Measurements from ENCODE around the gene IGSF6. TPM values are rescaled to one million over a fixed set of nuclear protein-coding genes. Genes with fewer than 3 reads are reported as not detected.

The IGSF6 gene
- total and polyA plus RNA-seq, 2 of the 4 experiments (the other 2 are of a cell fraction): not detected

DNA sequence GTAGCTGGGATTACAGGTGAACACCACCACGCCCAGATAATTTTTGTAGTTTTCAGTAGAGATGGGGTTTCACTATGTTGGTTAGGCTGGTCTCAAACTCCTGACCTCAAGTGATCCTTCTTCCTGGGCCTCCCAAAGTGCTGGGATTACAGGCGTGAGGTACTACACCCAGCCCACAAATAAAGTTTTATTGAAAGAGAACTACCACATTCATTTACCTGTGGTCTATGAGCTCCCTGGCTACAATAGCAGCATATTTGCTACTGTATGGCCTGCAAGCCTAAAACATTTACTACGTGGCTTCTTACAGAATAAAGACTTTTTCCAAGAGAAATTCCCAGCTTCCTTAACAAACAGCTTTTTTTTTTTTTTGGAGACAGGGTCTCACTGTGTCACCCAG lies 49.6 kb downstream of the IGSF6 start:
- intact Hi-C loops (cut with micrococcal nuclease) (no loop called here), in situ Hi-C loops (cut with MboI; ENCODE audit: low sequenced_read_pairs) (no loop called here)
- no peak for ATAC-seq (ENCODE audit: low read depth)

More for the DNA sequence above, 49.6 kb downstream of the IGSF6 start:
- Histone ChIP-seq H3K27ac (ENCODE audit: insufficient read depth, low read length) (no peak overlapping the region), H2AK5ac (ENCODE audit: low read depth, low read length) (no peak overlapping the region), H3K9me3 (ENCODE audit: control insufficient read depth, insufficient read depth, low read length) (no peaks in the 10 kb centered on the region), H2BK20ac (ENCODE audit: low read depth, low read length) (no peak overlapping the region), H3K79me1 (ENCODE audit: low read depth in 1 of 2, low read length in 2 of 2) (peaks cover 15 to 57% of the 10 kb centered on the region in 2 experiments; a peak in 3 of 4 replicates), H3K23ac (ENCODE audit: low read depth, low read length) (no peak overlapping the region), H3K27me3 (ENCODE audit: control insufficient read depth, insufficient read depth, low read length) (no peaks in the 10 kb centered on the region), H4K91ac (ENCODE audit: insufficient read depth, low read depth, low read length) (no peak overlapping the region), H2AK9ac (replicated peaks; ENCODE audit: low read depth, low read length, poor library complexity) (no peak overlapping the region), H4K8ac (ENCODE audit: low read depth in 2 of 2, low read length in 2 of 2) (no peak overlapping the region), H4K5ac (ENCODE audit: low read depth, low read length) (no peak overlapping the region), H3K14ac (replicated peaks; ENCODE audit: low read depth, low read length) (no peak overlapping the region), H3K4me1 (ENCODE audit: control insufficient read depth, insufficient read depth, low read length) (no peaks in the 10 kb centered on the region; the same call in 1 of the 2 replicates), H2BK5ac (ENCODE audit: low read depth, low read length, poor library complexity, severe bottlenecking) (no peak overlapping the region), H3K18ac (ENCODE audit: low read depth, low read length) (no peak overlapping the region), H2AFZ (replicated peaks; ENCODE audit: low read length, poor library complexity) (no peak overlapping the region), H3K4me2 (ENCODE audit: low read depth, low read length) (no peak overlapping the region), H2BK15ac (ENCODE audit: low read depth, low read length) (no peak overlapping the region), H3K36me3 (ENCODE audit: control insufficient read depth, insufficient read depth, low read length) (no peaks in the 10 kb centered on the region), H2BK120ac (ENCODE audit: low read depth, low read length) (no peak overlapping the region), H4K20me1 (ENCODE audit: insufficient read depth, low read length) (peaks cover 48% of the 10 kb centered on the region), H3K56ac (ENCODE audit: extremely low read depth, insufficient read depth, low read length) (no peak overlapping the region), H3K9ac (ENCODE audit: low read depth, low read length) (no peak overlapping the region), H3K4ac (ENCODE audit: low read depth, low read length) (no peak overlapping the region), H3K4me3 (ENCODE audit: insufficient read depth, low read depth, low read length) (no peak overlapping the region), H3K9me1 (ENCODE audit: insufficient read depth, low read length) (peaks cover 2% of the 10 kb centered on the region; the same call in 1 of the 2 replicates)
- POLR2A ChIA-PET (ENCODE audit: unreplicated experiment): interaction anchor here (0.7 kb wide), 1 partner anchor 18 kb away, joined by 9 read pairs; no protein-coding TSS in a partner anchor
- BruUV-seq (replicated peaks): no TSS peak
- dilution Hi-C loops (cut with HindIII; ENCODE audit: low sequenced_read_pairs, unreplicated experiment): no loop called here
- TF ChIP-seq POLR2A (IDR thresholded peaks at IDR 0.05; ENCODE audit: low read depth, low read length) (no peak), CHD1 (IDR thresholded peaks at IDR 0.05; ENCODE audit: low read depth, low read length) (no peak), MXI1 (IDR thresholded peaks at IDR 0.05; ENCODE audit: borderline replicate concordance, low read depth, low read length) (no peak), SMC3 (IDR thresholded peaks at IDR 0.05; ENCODE audit: low read depth, low read length) (no peak), CEBPB (IDR thresholded peaks at IDR 0.05; ENCODE audit: low read depth, low read length) (no peak), BHLHE40 (IDR thresholded peaks at IDR 0.05; ENCODE audit: low read depth, low read length) (no peak), RAD21 (IDR thresholded peaks at IDR 0.05; ENCODE audit: low read length) (no peak), RFX5 (IDR thresholded peaks at IDR 0.05; ENCODE audit: low read depth, low read length) (no peak), MAFK (IDR thresholded peaks at IDR 0.05; ENCODE audit: low read depth, low read length) (no peak), MAZ (IDR thresholded peaks at IDR 0.05; ENCODE audit: borderline replicate concordance, low read depth, low read length) (no peak), RCOR1 (IDR thresholded peaks at IDR 0.05; ENCODE audit: insufficient replicate concordance, low read length) (no peak), NFE2L2 (IDR thresholded peaks at IDR 0.05; ENCODE audit: low read depth, low read length) (no peak), FOS (IDR thresholded peaks at IDR 0.05; ENCODE audit: low read depth, low read length) (no peak)
- TF ChIP-seq, protein P1, sequence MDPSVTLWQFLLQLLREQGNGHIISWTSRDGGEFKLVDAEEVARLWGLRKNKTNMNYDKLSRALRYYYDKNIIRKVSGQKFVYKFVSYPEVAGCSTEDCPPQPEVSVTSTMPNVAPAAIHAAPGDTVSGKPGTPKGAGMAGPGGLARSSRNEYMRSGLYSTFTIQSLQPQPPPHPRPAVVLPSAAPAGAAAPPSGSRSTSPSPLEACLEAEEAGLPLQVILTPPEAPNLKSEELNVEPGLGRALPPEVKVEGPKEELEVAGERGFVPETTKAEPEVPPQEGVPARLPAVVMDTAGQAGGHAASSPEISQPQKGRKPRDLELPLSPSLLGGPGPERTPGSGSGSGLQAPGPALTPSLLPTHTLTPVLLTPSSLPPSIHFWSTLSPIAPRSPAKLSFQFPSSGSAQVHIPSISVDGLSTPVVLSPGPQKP (IDR thresholded peaks at IDR 0.05; ENCODE audit: borderline replicate concordance, low read depth, low read length): no peak
- TF ChIP-seq, protein P2, sequence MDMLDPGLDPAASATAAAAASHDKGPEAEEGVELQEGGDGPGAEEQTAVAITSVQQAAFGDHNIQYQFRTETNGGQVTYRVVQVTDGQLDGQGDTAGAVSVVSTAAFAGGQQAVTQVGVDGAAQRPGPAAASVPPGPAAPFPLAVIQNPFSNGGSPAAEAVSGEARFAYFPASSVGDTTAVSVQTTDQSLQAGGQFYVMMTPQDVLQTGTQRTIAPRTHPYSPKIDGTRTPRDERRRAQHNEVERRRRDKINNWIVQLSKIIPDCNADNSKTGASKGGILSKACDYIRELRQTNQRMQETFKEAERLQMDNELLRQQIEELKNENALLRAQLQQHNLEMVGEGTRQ (IDR thresholded peaks at IDR 0.05; ENCODE audit: low read depth, low read length): no peak
- TF ChIP-seq, protein P3, sequence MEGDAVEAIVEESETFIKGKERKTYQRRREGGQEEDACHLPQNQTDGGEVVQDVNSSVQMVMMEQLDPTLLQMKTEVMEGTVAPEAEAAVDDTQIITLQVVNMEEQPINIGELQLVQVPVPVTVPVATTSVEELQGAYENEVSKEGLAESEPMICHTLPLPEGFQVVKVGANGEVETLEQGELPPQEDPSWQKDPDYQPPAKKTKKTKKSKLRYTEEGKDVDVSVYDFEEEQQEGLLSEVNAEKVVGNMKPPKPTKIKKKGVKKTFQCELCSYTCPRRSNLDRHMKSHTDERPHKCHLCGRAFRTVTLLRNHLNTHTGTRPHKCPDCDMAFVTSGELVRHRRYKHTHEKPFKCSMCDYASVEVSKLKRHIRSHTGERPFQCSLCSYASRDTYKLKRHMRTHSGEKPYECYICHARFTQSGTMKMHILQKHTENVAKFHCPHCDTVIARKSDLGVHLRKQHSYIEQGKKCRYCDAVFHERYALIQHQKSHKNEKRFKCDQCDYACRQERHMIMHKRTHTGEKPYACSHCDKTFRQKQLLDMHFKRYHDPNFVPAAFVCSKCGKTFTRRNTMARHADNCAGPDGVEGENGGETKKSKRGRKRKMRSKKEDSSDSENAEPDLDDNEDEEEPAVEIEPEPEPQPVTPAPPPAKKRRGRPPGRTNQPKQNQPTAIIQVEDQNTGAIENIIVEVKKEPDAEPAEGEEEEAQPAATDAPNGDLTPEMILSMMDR (conservative IDR thresholded peaks at IDR 0.05; ENCODE audit: low read depth, low read length): no peak
- no peak for DNase-seq
- CTCF ChIA-PET: no interaction called here
- WGBS, 2 experiments (ENCODE audit: extremely low coverage in 2 of 2, insufficient read length in 1 of 2): 100% methylated on average over 1 of the region's 3 CpGs; no CpG with 5 or more reads in 1 of the 2 experiments

Measured in IMR-90 (cell line).